ENCODE measurements around the gene HSD11B2. TPM values are rescaled to one million over a fixed set of nuclear protein-coding genes. Genes with fewer than 3 reads are reported as not detected.

Gene HSD11B2
- total RNA-seq, 3 donors from 2014 or later: 3.9 to 6.1 (median 5.2) TPM

Other genes starting within 250 kb of the HSD11B2 start
- gene MATCAP1, start 247.2 kb upstream of the HSD11B2 start, total RNA-seq: 10 to 100 TPM; 10.1 to 15.5 (median 14.7) TPM
- not detected for gene EXOC3L1, start 241.0 kb upstream of the HSD11B2 start, total RNA-seq
- 100 to 1,000 TPM; 195 to 201 (median 198) TPM for gene E2F4, start 239.0 kb upstream of the HSD11B2 start, total RNA-seq
- 1 to 10 TPM; 5.1 to 5.9 (median 5.3) TPM for gene ELMO3, start 232.0 kb upstream of the HSD11B2 start, total RNA-seq
- 100 to 1,000 TPM; 109 to 130 (median 124) TPM for gene TMEM208, start 204.0 kb upstream of the HSD11B2 start, total RNA-seq
- 10 to 100 TPM; 64.0 to 86.6 (median 70.3) TPM for gene FHOD1, start 183.6 kb upstream of the HSD11B2 start, total RNA-seq
- gene SLC9A5, start 182.1 kb upstream of the HSD11B2 start, total RNA-seq: 1 to 10 TPM; 3.2 to 4.0 (median 3.6) TPM
- gene PLEKHG4, start 151.6 kb upstream of the HSD11B2 start, total RNA-seq: 10 to 100 TPM; 30.0 to 41.6 (median 37.0) TPM
- gene KCTD19, start 104.4 kb upstream of the HSD11B2 start, total RNA-seq: under 1 TPM in 2 of 3 donors, not detected in 1; 0.16 to 0.66 TPM
- not detected for gene LRRC36, start 104.3 kb upstream of the HSD11B2 start, total RNA-seq
- under 1 TPM in 1 of 3 donors, not detected in 2; 0.20 TPM for gene TPPP3, start 37.6 kb upstream of the HSD11B2 start, total RNA-seq
- gene ZDHHC1, start 14.6 kb upstream of the HSD11B2 start, total RNA-seq: under 1 TPM; 0.61 to 0.99 (median 0.79) TPM
- gene ATP6V0D1, start 50.0 kb downstream of the HSD11B2 start, total RNA-seq: 10 to 100 TPM; 36.0 to 49.1 (median 44.5) TPM
- gene AGRP, start 52.4 kb downstream of the HSD11B2 start, total RNA-seq: not detected
- 10 to 100 TPM; 17.9 to 26.2 (median 18.0) TPM for gene RIPOR1, start 97.7 kb downstream of the HSD11B2 start, total RNA-seq
- gene CTCF, start 131.4 kb downstream of the HSD11B2 start, total RNA-seq: 10 to 100 TPM; 53.7 to 59.3 (median 54.0) TPM
- 100 to 1,000 TPM; 204 to 221 (median 207) TPM for gene CARMIL2, start 214.0 kb downstream of the HSD11B2 start, total RNA-seq
- 10 to 100 TPM; 87.5 to 89.7 (median 89.4) TPM for gene ACD, start 229.1 kb downstream of the HSD11B2 start, total RNA-seq
- gene PARD6A, start 229.8 kb downstream of the HSD11B2 start, total RNA-seq: 10 to 100 TPM; 12.0 to 12.5 (median 12.5) TPM
- 10 to 100 TPM; 13.9 to 16.7 (median 14.1) TPM for gene ENKD1, start 235.6 kb downstream of the HSD11B2 start, total RNA-seq
- gene C16orf86, start 235.7 kb downstream of the HSD11B2 start, total RNA-seq: under 1 TPM; 0.35 to 0.63 (median 0.46) TPM